Bone marrow (tissue), 2 donors: ENCODE measurements around the gene PHTF1.

Experiments
- DNase-seq, 2 donors: peaks; one replicate each; lab custom pipeline; 2025; lab: John Stamatoyannopoulos, UW

PHTF1 gene

GRCh38 chr1:113759333-113760101 is at the start of gene PHTF1:
TSS of gene PHTF1 (minus strand) at chr1:113759486. CDS start at chr1:113758703, 783 bp downstream.
- peak; percentile 75 to 77 for DNase-seq

- no peak for DNase-seq
These were observed 49.3 kb upstream of the PHTF1 start for GRCh38 chr1:113808450-113809195.

GRCh38 chr1:113805639-113806038 is 46.4 kb upstream of the PHTF1 start:
- DNase-seq: no peak

- DNase-seq: no peak
These were observed 45.9 kb upstream of the PHTF1 start for GRCh38 chr1:113805256-113805531.

- no peak for DNase-seq
These were observed 45.4 kb upstream of the PHTF1 start for GRCh38 chr1:113804421-113805255.

- no peak for DNase-seq
These were observed 43.2 kb upstream of the PHTF1 start for GRCh38 chr1:113802367-113803007.

GRCh38 chr1:113800487-113800886 is 41.2 kb upstream of the PHTF1 start:
- DNase-seq: no peak

- no peak for DNase-seq
These were observed 38.2 kb upstream of the PHTF1 start for GRCh38 chr1:113797472-113797871.

- no peak for DNase-seq
These were observed 34.9 kb upstream of the PHTF1 start for GRCh38 chr1:113793878-113794834.

- DNase-seq: no peak
These were observed 33.7 kb upstream of the PHTF1 start for GRCh38 chr1:113792986-113793385.

- no peak for DNase-seq
These were observed 33.2 kb upstream of the PHTF1 start for GRCh38 chr1:113792471-113792870.

- DNase-seq: no peak
These were observed 29.5 kb upstream of the PHTF1 start for GRCh38 chr1:113788802-113789201.

- no peak for DNase-seq
These were observed 28.4 kb upstream of the PHTF1 start for GRCh38 chr1:113787663-113788062.

- DNase-seq: no peak
These were observed 26.8 kb upstream of the PHTF1 start for GRCh38 chr1:113786069-113786468.

GRCh38 chr1:113784104-113784779 is 25.0 kb upstream of the PHTF1 start:
- no peak for DNase-seq

GRCh38 chr1:113783254-113784103 is 24.2 kb upstream of the PHTF1 start:
- peak in 1 of 2 donors; percentile 83 for DNase-seq

- DNase-seq: no peak
These were observed 23.1 kb upstream of the PHTF1 start for GRCh38 chr1:113782406-113782805.

GRCh38 chr1:113780374-113781146 is 21.3 kb upstream of the PHTF1 start:
- peak in 1 of 2 donors; percentile 42 for DNase-seq

GRCh38 chr1:113779542-113779941 is 20.3 kb upstream of the PHTF1 start:
- DNase-seq: no peak
